ENCODE results near the gene VOPP1. TPM values are rescaled to one million over a fixed set of nuclear protein-coding genes. Genes with fewer than 3 reads are reported as not detected.

Gene VOPP1
- total RNA-seq, 1 donor from 2014 or later: 155 TPM

DNA sequence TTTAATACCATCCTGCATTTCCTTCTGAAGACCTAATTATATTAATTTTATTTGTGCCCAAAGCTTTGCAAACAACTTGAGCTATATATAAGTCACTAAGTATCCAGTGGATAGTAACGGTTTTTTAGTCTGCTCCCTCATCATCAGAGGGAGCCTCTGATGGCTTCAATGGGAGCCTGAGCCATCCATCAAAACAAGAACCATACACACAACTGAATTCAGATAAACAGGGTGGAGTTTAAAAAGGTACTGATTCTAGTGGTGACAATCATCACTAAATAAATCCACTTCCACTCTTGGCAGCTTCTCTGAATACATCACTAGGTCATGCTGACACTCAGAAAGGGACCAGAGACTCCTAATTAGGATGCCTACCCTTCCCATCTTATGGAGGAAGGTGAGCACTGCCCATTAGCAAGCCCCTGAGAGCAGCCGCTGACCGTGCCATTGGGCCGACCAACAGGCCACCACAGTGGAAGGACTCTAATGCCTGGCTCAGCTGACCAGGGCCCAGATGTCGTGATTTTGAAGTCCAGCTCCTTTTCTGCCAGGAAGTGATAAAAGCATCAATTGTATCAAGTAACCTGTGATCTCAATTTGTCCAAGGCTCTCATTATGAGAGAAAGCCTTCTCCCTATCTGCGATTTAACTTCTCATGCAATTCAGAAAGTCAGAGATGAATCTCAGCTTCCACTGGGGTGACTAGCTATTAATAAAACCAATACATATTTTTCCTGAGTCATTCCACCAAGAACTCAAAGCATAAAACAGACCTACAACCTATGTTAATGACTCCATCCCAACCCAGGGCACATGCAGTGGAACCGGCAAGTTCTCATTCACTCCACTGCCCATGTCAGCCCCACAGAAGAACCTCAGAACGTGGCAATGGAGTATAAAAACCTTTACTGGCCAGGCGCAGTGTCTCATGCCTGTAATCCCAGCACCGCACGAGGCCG, 13.1 kb downstream of the VOPP1 start:
- intact Hi-C loops (cut with micrococcal nuclease): loop anchor here (1.0 kb wide), 1 partner anchor 11 kb away; no protein-coding TSS in a partner anchor

DNA sequence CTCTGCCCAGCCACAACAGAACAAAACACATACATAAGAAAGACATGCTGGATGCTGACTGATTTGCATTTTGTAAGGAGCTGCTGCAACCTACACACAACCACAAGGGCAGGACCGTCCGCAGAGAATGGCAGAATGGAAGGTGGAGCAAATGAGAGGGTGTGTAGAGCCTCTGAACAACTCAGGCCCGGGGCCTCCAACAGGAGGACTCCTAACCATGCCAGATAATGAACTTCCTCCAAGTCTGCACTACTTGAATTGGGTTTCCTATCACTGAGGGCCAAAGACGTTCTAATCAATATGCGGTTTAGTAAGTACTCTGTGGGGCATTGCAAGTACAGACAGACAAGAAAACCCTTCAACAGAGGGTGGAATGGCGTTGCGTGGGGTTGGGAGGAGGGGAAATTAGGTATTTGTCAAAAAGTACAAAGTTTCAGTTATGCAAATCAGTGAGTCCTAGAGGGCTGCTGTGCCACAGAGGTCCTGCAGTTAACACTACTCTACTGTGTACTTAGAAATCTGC, 14.6 kb downstream of the VOPP1 start:
- intact Hi-C loops (cut with micrococcal nuclease): no loop called here

DNA sequence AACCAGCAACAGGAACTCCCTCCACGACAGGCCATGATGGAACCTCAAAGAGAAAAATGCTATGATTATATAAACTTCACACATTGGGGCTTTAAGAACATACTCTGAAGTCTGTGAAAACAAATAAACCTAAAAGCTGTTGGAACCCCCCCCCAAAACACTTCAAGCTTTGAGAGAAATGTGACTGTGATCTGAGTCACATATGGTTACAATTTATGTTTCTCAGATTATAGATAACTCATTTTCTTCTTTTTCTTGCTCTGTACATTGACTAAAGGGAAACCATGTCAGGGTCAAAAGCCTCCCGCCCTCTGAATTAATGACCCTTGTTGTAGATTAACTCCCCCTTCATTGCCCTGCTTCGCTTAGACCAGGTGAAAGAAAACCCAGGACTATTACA, 15.8 kb downstream of the VOPP1 start:
- intact Hi-C loops (cut with micrococcal nuclease): loop anchor here (1.0 kb wide), 1 partner anchor 22 kb away; no protein-coding TSS in a partner anchor

DNA sequence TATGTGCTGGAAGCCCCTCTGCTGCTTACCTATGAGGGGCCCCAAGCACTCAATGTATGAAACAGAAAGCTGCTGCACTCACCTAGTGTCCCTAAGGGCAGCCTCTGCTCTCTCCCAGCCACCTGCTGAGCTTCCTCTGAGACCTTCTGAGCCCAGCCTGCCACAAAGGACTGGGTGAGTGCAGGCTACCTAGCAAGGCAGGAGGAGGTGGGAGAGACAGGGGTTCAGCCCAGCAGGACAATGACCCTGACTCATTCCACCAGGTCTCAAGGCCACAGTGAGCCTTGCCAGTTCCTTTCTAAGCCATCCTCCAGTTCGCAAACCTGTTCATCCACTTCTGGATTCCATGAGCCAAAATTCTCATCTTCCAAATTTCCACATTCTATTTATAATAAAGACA, 16.3 kb downstream of the VOPP1 start:
- intact Hi-C loops (cut with micrococcal nuclease): loop anchor here (1.0 kb wide), 1 partner anchor 22 kb away; no protein-coding TSS in a partner anchor

DNA sequence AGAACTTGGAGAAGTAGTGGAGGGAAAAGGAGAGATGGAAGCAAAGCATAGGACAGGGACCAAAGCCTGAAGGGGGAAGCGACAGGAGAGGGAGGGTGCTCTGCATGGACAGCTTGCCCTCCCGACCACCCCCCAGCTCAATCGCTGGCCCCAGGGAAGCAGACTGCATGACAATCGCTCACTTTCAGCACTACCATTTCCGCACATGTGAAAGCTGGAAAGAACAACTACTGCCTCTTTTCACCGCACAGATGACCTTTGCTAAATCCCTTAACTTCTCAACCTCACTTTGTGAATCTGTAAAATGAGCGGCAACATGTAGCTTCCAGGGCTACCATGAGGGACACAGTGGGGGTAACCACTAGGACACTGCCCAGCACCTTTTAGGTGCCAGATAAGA, 17.1 kb downstream of the VOPP1 start:
- intact Hi-C loops (cut with micrococcal nuclease): no loop called here

DNA sequence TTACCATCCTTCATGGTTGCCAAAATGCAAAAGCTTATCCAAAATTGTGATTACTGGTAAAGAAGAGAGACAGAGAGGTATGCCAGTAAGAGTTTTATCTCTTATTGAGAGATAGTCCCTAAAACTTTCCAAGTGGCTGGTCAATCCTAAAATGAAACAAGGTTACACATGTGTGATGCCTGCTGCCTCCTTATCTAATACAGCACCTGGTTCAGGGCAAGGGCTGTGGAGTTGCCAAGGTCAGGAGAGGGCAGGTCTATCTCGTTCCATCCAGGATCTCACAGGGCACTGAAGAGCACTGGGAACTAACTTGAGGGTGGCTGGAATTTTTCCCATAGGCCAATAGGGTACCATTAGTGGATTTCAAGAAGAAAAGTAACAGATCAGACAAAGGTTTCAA, 18.3 kb downstream of the VOPP1 start:
- intact Hi-C loops (cut with micrococcal nuclease): no loop called here

DNA sequence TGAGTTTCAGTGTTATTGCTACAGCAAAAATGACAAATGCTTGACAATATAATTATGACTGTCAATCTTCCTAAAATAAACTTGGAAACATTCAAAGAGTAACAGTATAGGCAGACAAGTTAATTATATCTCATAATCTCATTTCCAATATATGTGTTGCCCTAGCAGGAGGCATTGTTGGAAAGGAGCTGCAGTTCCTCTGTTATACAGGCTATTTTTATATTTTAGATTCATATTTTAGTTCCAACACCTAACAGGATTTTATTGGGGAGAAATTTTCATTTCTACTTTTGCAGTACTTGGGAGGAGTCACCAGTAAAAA, 19.3 kb downstream of the VOPP1 start:
- intact Hi-C loops (cut with micrococcal nuclease): no loop called here

DNA sequence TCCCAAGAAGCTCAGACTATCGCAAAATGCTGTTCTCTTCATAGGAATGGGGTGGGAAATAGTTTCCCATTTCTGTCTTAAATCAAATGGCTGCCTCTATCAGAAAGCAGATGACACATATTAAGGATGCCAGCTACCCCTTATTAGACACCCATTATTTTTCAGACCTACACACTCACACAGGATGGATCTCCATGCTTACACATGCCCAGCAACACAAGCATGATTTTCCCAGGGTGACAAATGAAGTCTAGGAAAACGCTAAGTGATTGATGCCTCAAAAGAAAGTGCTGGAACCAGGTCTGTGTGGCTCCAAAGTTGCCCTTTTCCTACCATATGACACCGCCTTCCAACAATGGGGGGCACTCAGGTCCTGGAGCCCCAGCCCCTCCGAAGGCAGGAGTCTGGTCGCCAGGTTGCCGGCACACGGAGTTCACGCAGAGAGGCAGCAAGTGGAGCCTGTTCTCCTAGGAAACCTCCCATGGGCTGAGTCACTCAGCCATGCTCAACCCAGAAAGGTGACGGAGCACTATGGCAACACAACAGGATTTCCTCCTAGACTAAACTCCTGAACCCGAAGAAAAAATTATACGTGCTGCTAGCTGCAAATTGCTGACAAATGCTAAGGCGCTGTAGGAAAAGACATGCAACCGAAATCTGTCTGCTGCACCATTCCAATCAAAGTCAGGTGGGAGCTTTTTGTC, 19.8 kb downstream of the VOPP1 start:
- intact Hi-C loops (cut with micrococcal nuclease): no loop called here

DNA sequence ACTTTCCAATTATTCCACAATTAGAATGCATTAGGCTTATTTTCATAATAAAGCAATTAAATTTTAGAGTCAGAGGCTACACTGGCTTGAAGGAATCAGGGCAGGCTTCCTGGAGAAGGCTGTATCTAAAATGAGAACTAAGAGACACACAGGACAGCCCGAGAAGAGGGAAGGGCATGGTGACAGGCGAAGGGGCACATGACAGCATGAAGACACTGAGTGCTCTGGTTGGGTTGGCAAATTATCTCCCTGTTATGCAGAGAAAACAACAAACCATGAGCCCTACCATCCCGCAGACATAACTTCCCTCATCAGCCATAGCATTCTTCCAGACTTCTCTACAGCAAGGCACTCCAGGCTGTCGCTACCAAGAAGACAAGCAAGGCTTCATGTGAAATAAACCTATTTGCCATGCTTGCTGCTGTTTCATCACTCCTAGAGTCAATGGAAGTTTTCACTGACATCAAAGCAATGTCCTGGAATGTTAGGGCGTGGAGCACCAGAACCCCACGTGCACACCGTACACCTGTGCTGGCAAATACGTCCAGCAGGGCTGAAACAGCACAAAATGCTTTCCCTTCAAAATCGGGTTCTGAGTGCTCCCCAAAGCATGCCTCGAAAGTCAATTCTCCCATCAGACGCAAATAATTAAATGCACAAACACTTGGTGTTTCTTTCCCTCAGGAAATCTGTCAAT, 21.3 kb downstream of the VOPP1 start:
- intact Hi-C loops (cut with micrococcal nuclease): no loop called here

DNA sequence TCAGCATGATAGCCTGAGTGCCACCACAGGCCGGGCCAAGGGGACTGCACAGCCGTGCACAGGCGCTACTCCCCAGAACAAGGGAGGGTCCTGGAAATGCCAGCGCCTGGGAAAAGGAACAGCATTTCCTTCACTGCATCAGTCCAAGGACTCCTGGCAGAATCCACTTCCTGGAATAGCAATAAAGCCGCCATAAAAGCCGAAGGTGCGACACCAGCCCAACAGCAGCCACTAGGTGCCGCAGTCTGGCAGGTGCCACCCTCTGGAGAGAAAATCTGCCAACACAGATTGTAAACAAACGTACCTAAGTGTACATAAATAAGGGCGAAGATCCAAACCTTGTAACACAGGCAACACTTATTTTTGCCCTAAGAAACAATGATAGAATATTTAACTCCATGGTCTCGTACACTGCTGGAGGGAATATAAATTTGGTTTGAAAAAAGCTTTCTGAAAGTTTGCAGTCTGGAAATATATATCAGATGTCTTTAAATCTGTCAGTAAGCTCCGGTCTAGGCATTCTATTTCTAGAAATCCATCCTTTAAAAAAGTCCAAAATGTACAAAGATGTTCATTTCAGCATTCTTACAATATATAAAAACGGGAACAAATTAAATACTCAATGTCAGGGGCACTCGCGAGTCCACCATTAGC, 22.2 kb downstream of the VOPP1 start:
- intact Hi-C loops (cut with micrococcal nuclease): no loop called here

DNA sequence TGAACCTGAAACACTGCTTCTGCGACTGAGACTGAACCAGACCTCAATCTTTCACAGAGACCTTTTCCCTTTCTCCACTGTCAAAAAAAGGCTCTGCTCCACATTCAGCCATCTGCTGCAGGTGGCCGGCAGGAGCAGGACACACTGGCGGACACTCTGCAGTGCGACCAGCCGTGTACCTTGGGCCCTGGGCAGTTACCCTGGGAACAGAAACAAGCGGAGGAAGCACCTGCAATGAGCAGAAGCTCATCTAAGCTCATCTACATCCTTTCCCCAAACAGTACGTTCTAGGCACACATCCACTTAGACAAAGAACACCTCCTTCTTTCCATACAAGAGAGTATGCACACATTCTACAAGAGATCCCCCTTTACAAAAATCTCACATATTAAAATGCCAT, 22.8 kb downstream of the VOPP1 start:
- intact Hi-C loops (cut with micrococcal nuclease): no loop called here

DNA sequence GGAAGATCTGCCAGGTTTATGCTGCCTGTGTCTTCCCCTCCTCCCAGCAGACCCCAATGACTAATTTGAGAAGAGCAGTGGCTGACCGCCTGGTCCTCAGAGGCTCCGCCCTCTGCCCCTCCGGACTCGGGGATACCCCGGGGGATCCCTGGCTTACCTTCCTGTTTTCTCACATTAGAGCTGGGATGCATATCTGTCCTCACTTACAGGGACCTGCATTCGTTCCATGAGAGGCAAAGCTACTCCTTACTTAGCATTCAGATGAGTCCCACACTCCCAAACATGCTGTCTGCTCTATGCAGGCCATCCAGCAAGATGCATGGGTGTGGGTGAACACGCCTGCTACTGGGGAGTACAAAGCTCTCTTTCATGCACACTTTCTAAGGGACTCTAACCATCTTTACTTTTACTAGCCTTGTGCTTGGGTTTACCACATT, 24.0 kb downstream of the VOPP1 start:
- intact Hi-C loops (cut with micrococcal nuclease): no loop called here

DNA sequence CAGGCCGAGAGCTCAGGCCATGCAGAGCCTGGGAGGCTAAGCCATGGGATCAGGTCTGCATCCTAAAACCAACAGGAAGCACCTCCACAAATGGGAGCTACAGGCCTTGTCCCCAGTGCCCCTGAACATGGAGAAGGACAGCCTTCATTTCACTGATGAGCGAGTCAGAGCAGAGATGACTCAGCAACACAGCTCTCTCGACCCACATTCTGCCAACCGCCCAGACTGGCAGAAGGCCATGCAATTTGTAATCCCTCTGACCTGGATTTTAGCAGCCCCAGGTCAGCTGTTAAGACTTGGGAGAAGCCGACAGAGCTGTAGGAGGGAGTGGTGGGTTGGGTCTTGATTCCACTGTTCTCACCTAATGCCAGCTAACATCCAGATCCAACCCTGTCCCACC, 25.5 kb downstream of the VOPP1 start:
- intact Hi-C loops (cut with micrococcal nuclease): no loop called here

DNA sequence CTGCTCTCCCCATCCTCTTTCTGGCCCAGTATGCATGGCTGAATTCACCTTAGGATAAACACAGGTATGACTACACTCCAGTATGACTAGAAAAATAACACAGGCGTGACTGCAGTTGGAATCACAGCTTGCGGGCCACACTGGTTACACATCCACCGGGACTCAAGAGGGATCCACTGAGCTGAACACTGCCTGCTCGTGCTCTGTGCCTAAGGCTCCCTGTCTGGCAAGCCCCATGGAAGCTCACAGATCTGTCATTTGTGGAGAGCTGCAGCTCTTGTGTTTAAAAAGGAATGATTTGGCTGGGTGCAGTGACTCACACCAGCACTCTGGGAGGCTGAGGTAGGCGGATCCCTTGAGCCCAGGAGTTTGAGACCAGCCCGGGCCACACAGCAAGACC, 26.8 kb downstream of the VOPP1 start:
- intact Hi-C loops (cut with micrococcal nuclease): no loop called here

DNA sequence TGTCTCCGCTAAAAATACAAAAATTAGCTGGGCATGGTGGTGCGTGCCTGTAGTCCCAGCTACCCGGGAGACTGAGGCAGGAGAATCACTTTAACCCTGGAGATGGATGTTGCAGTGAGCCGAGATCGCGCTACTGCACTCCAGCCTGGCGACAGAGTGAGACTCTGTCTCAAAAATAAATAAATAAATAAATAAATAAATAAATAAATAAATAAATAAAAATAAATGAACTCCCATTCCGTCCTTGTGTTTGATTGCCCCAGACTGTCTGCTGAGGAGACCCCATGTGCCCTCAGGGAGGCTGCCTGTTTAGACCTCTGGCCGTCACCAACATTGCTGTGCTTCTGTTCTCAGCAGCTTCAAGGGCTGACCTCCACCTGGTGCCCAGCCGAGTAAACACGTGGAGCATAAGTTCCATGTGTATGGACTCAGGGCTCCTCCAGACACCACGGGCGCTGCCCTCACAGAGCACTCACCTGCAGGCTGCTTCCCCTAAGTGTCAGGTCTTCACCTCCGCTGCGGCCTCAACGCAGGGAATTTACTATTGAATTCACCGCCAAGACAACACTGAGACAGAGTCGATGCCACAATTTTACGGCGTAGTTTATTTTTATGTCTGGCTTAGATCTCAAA, 32.0 kb downstream of the VOPP1 start:
- intact Hi-C loops (cut with micrococcal nuclease): no loop called here

DNA sequence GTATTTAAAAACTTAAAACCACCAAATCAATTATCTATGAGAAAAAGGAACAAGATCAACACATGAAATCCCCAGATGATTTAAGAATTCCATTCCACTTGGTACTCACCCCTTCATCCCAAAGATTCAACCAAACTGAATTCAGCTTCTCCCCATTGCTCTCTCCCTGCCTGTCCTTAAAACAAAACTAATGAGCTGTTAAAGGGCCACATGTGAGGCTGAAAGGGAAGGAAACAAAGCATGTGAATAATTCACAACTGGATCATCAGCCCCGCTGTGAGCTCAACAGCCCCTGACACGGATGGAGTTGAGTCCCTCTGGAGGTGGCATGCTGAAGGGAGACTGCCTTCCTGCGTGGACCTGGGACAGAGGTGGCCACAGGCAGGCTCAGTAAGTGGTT, 32.9 kb downstream of the VOPP1 start:
- intact Hi-C loops (cut with micrococcal nuclease): no loop called here

DNA sequence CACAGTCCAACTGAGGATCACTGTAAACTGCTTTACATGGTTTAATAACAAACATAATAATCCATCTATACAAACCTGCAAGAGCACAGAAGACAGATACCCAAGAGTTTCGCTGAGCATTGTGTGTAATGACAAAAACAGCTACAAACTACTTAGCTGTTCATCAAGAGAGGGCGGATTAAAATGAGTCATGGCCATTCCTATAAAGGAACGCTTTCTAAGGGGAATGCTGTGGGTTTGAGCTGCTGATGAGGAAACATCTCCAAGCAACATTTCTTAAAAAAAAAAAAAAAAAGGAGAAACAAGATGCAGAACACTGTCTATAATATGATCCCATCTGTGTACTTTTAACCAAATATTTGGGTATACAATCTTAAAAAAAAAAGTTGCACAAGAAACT, 33.8 kb downstream of the VOPP1 start:
- intact Hi-C loops (cut with micrococcal nuclease): no loop called here

DNA sequence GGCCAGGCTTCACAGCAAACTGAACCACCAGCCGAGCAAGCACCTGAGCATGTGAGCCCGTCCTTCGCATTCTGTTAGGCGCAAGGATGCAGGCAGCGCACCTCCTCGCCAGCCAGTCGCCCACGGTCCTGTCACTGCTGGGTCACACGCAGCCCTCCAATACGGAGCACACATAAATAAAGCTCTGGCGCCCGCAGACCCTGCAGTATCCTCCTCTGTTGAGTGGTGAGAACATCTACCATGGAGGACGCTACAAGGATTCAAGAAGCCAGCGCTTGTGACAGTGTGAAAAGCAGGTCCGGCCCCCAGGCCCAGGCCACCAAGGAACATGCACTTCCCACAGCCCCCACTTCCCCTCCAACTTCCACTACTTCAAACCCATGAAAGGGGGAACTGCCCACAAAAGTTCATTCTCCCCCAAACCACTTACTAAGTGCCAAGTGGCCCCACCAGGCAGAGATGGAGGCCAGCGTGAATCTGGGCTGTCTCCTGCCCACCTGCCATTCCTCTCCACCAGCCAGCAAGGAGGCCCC, 34.8 kb downstream of the VOPP1 start:
- intact Hi-C loops (cut with micrococcal nuclease): no loop called here

DNA sequence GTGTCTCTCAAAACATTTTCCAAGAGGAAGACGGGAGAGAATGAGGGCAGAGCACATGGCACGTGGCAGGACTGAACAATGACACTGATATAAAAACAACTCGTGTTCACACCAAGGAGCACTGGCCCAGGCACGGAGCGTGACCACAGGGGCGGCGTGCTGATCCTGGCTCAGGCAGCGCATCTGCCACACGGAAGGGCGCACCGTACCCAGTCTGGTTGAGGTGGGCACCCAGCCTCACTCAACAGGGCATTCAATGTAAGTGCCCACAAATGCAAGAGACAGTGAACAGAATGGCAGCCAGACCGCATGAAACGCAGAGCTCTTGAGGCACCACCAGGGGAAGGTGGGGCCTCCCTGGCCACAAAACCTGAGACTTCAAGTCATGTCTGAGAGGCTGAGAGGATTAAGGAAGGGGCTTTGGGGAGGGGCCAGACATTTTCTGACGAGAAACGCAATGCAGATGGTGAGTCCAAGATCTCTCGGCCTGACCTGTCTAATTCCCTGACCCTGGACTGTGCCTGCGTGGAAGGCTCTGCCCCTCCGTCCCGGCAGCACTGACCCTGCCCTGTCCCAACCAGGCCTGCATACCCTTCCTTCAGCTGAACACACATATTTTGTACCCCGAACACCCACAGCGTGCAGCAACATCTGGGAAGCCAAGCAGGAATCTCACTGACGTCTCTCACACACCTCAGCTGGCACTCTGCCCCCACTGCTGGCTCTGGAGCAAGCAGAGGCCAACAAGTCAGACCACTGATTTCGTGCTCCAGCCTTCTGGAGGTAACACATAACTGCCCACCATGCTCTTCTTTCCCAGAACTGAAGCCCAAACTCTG, 35.5 kb downstream of the VOPP1 start:
- intact Hi-C loops (cut with micrococcal nuclease): no loop called here
